ENCODE measurements around the gene FOS.

GRCh38 chr14:75317148-75317547 lies 38.5 kb downstream of the FOS start:
- TF ChIP-seq RXRB (CRISPR knock-in tag; IDR thresholded peaks at IDR 0.05; ENCODE audit: borderline replicate concordance) (no peak), STAT6 (CRISPR knock-in tag; IDR thresholded peaks at IDR 0.05; ENCODE audit: borderline replicate concordance) (no peak), EZH2 (conservative IDR thresholded peaks at IDR 0.05; ENCODE audit: low read depth, low read length) (no peak), ZNF343 (CRISPR knock-in tag; IDR thresholded peaks at IDR 0.05) (no peak)
- TF ChIP-seq, protein P1, sequence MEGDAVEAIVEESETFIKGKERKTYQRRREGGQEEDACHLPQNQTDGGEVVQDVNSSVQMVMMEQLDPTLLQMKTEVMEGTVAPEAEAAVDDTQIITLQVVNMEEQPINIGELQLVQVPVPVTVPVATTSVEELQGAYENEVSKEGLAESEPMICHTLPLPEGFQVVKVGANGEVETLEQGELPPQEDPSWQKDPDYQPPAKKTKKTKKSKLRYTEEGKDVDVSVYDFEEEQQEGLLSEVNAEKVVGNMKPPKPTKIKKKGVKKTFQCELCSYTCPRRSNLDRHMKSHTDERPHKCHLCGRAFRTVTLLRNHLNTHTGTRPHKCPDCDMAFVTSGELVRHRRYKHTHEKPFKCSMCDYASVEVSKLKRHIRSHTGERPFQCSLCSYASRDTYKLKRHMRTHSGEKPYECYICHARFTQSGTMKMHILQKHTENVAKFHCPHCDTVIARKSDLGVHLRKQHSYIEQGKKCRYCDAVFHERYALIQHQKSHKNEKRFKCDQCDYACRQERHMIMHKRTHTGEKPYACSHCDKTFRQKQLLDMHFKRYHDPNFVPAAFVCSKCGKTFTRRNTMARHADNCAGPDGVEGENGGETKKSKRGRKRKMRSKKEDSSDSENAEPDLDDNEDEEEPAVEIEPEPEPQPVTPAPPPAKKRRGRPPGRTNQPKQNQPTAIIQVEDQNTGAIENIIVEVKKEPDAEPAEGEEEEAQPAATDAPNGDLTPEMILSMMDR (CRISPR knock-in tag; IDR thresholded peaks at IDR 0.05) = no peak
